HEK293 (cell line): ENCODE data around the gene UPP1.

Source experiments
- CTCF ChIA-PET: fragments of 350-600 bp; formaldehyde crosslinking; extraction: SDS; loops from one replicate; lab custom pipeline; 2021; ENCODE audit warnings: antibody characterized with exemption; lab: Yijun Ruan, JAX
- POLR2A ChIA-PET: fragments of 300-600 bp; formaldehyde crosslinking; extraction: SDS; loops from one replicate; lab custom pipeline; 2020; ENCODE audit warnings: antibody characterized with exemption, inconsistent platforms; lab: Yijun Ruan, JAX
- H3K27ac ChIP-seq: fragments of 200-500 bp; sonication (Bioruptor generic); 2 replicates; pipeline ENCODE4 v1.5.1; 2014; ENCODE audit warnings: low read depth, low read length, control low read depth, inconsistent platforms; ENCODE audit errors: extremely low read depth
- H3K36me3 ChIP-seq, 2 experiments: fragments of 200-500 bp in 1 of 2; sonication (Bioruptor generic) in 1 of 2; 1 replicate in 1 of 2; 2 replicates in 1 of 2; pipeline ENCODE4 v1.5.1; 2014 to 2017; ENCODE audit warnings: inconsistent platforms in 2 of 2, low read length in 2 of 2; ENCODE audit not compliant: control insufficient read depth in 2 of 2, insufficient read depth in 1 of 2
- H3K4me1 ChIP-seq: fragments of 200-500 bp; sonication (Bioruptor generic); 2 replicates; pipeline ENCODE4 v1.5.1; 2014; ENCODE audit warnings: mild to moderate bottlenecking, low read length, inconsistent platforms; ENCODE audit not compliant: control insufficient read depth, insufficient read depth
- H3K4me3 ChIP-seq: 2 replicates; pipeline ENCODE4 v1.5.1; 2011; ENCODE audit warnings: low read depth, mild to moderate bottlenecking, control low read depth, low read length, moderate library complexity
- H3K9me3 ChIP-seq: fragments of 200-500 bp; sonication (Bioruptor generic); 2 replicates; pipeline ENCODE4 v1.5.1; 2014; ENCODE audit warnings: low read depth, low read length, inconsistent platforms; ENCODE audit not compliant: control insufficient read depth, insufficient read depth
- IKZF3 ChIP-seq: fragments of 450-650 bp; IDR thresholded peaks from 2 replicates; pipeline ENCODE4 v1.5.0; 2018; ENCODE audit warnings: missing biosample characterization, mild to moderate bottlenecking, missing genetic modification characterization, moderate library complexity
- OSR2 ChIP-seq: fragments of 450-650 bp; formaldehyde crosslinking; IDR thresholded peaks from 2 replicates; pipeline ENCODE4 v1.5.1; 2016; ENCODE audit warnings: missing biosample characterization, missing genetic modification characterization
- TRIM28 ChIP-seq: IDR thresholded peaks from 2 replicates; pipeline ENCODE4 v1.6.1; 2011; ENCODE audit warnings: low read length, control low read depth, borderline replicate concordance
- ZEB2 ChIP-seq: fragments of 450-650 bp; formaldehyde crosslinking; IDR thresholded peaks from 2 replicates; pipeline ENCODE4 v1.5.1; 2016; ENCODE audit warnings: missing biosample characterization, missing genetic modification characterization
- ZNF341 ChIP-seq: fragments of 450-650 bp; formaldehyde crosslinking; IDR thresholded peaks from 2 replicates; pipeline ENCODE4; 2016; ENCODE audit warnings: low read depth, missing biosample characterization, missing genetic modification characterization
- ZNF366 ChIP-seq: fragments of 450-650 bp; formaldehyde crosslinking; conservative IDR thresholded peaks from 2 replicates; pipeline ENCODE4 v1.5.1; 2016; ENCODE audit warnings: missing biosample characterization, missing genetic modification characterization
- ZNF37A ChIP-seq: fragments of 450-650 bp; IDR thresholded peaks from 2 replicates; pipeline ENCODE4 v1.5.1; 2018; ENCODE audit warnings: missing biosample characterization, missing genetic modification characterization
- ZNF48 ChIP-seq: fragments of 450-650 bp; formaldehyde crosslinking; IDR thresholded peaks from 2 replicates; pipeline ENCODE4 v1.5.1; 2016; ENCODE audit warnings: missing biosample characterization, missing genetic modification characterization
- ZNF658 ChIP-seq: fragments of 450-650 bp; formaldehyde crosslinking; IDR thresholded peaks from 2 replicates; pipeline ENCODE4; 2016; ENCODE audit warnings: missing biosample characterization, missing genetic modification characterization
- ZXDB ChIP-seq: fragments of 450-650 bp; formaldehyde crosslinking; IDR thresholded peaks from 2 replicates; pipeline ENCODE4 v1.5.1; 2016; ENCODE audit warnings: missing biosample characterization, missing genetic modification characterization
- TF ChIP-seq, protein P1 (sequence below): fragments of 450-650 bp; formaldehyde crosslinking; IDR thresholded peaks from 2 replicates; pipeline ENCODE4 v1.5.1; 2016; ENCODE audit warnings: missing biosample characterization, missing genetic modification characterization
- TF ChIP-seq, protein P2 (sequence below): fragments of 450-650 bp; formaldehyde crosslinking; IDR thresholded peaks from 2 replicates; pipeline ENCODE4 v1.5.1; 2017; ENCODE audit warnings: missing biosample characterization, missing genetic modification characterization
- TF ChIP-seq, protein P3 (sequence below): fragments of 450-650 bp; formaldehyde crosslinking; IDR thresholded peaks from 2 replicates; pipeline ENCODE4 v1.5.1; 2017; ENCODE audit warnings: missing biosample characterization, missing genetic modification characterization
- TF ChIP-seq, protein P4 (sequence below): fragments of 450-650 bp; formaldehyde crosslinking; IDR thresholded peaks from 2 replicates; pipeline ENCODE4 v1.5.1; 2016; ENCODE audit warnings: missing biosample characterization, missing genetic modification characterization
- TF ChIP-seq, protein P5 (sequence below): fragments of 450-650 bp; formaldehyde crosslinking; IDR thresholded peaks from 2 replicates; pipeline ENCODE4 v1.5.1; 2016; ENCODE audit warnings: missing biosample characterization, missing genetic modification characterization, borderline replicate concordance
- TF ChIP-seq, protein P6 (sequence below): fragments of 450-650 bp; formaldehyde crosslinking; conservative IDR thresholded peaks from 2 replicates; pipeline ENCODE4 v1.5.1; 2016; ENCODE audit warnings: low read depth, missing biosample characterization, missing genetic modification characterization

UPP1 gene

DNA sequence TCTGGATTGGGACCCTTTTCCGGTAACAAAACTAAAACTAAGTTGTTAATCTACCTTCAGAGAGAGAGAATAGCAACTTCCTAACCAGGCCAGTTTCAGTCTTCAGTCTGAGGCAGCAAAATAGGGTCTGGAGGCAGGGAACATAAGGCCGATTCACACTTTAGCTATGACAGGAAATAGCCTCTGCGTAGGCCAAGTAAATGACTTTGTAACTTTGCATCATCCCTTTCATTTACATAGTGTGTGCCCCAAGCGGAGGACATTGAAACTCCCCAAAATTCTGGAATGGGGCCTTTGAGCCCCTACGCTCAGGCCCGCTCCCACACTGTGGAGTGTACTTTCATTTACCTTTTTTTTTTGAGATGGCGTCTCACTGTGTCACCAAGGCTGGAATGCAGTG lies 1.7 kb upstream of the UPP1 start:
- Histone ChIP-seq H3K4me3 (no peak overlapping the region), H3K4me1 (peaks cover 10% of the 10 kb centered on the region)

DNA sequence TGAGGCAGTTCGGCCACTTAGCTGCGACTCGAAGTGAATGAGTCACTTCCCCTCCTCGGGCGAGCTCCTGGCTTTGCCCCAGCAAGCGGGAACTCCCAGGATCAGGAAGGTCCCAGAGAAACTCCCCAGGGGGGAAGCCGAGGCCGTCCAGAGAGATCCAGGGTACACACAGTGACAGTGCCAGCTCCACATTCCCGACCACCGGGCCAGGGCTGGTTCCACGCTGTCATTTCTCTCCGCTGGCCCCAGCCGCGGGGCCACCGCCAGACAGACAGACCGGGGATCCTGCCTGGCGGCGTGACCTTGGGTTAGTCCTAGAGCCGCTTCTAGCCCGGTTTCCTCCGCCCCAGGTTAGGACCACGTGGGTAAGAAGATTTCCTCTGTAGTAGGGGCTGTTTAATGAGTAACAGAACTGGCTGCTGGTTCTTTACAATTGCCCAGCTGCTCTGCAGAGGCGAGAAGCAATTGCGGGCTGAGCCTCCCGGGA lies 463 bp upstream of the UPP1 start:
- Histone ChIP-seq H3K27ac (peak overlapping the region; percentile 97), H3K4me1 (peaks cover 10% of the 10 kb centered on the region), H3K9me3 (no peaks in the 10 kb centered on the region), H3K4me3 (peak overlapping the region; percentile 76), H3K36me3 (peaks cover 0 to 16% of the 10 kb centered on the region in 2 experiments; a peak in 1 of 3 replicates)
- POLR2A ChIA-PET = interaction anchor here (0.6 to 2.7 kb wide), 15 partner anchors 8 to 120 kb away, joined by 3 to 12 read pairs (median 4); no protein-coding TSS in a partner anchor
- CTCF ChIA-PET = interaction anchor here (0.7 to 1.8 kb wide), 4 partner anchors 22 to 103 kb away, joined by 3 to 6 read pairs (median 4); no protein-coding TSS in a partner anchor
- no peak for TF ChIP-seq ZNF658 (tag by site-specific recombination)
- peak; percentile 85 for TF ChIP-seq IKZF3
- TF ChIP-seq ZNF341 (tag by site-specific recombination) = peak; percentile 79
- no peak for TF ChIP-seq ZNF37A (tag by site-specific recombination)
- no peak for TF ChIP-seq ZNF48
- TF ChIP-seq, protein P1, sequence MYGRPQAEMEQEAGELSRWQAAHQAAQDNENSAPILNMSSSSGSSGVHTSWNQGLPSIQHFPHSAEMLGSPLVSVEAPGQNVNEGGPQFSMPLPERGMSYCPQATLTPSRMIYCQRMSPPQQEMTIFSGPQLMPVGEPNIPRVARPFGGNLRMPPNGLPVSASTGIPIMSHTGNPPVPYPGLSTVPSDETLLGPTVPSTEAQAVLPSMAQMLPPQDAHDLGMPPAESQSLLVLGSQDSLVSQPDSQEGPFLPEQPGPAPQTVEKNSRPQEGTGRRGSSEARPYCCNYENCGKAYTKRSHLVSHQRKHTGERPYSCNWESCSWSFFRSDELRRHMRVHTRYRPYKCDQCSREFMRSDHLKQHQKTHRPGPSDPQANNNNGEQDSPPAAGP = peak; percentile 23; the same call in 1 of the 2 replicates
- TF ChIP-seq, protein P2, sequence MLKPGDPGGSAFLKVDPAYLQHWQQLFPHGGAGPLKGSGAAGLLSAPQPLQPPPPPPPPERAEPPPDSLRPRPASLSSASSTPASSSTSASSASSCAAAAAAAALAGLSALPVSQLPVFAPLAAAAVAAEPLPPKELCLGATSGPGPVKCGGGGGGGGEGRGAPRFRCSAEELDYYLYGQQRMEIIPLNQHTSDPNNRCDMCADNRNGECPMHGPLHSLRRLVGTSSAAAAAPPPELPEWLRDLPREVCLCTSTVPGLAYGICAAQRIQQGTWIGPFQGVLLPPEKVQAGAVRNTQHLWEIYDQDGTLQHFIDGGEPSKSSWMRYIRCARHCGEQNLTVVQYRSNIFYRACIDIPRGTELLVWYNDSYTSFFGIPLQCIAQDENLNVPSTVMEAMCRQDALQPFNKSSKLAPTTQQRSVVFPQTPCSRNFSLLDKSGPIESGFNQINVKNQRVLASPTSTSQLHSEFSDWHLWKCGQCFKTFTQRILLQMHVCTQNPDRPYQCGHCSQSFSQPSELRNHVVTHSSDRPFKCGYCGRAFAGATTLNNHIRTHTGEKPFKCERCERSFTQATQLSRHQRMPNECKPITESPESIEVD (tag by site-specific recombination) = no peak
- 0 out of 2 replicates have a peak, but pooled peaks have one; percentile 34 for TF ChIP-seq ZXDB (tag by site-specific recombination)
- TF ChIP-seq OSR2 (tag by site-specific recombination) = peak; percentile 21; the same call in 1 of the 2 replicates
- TF ChIP-seq, protein P3, sequence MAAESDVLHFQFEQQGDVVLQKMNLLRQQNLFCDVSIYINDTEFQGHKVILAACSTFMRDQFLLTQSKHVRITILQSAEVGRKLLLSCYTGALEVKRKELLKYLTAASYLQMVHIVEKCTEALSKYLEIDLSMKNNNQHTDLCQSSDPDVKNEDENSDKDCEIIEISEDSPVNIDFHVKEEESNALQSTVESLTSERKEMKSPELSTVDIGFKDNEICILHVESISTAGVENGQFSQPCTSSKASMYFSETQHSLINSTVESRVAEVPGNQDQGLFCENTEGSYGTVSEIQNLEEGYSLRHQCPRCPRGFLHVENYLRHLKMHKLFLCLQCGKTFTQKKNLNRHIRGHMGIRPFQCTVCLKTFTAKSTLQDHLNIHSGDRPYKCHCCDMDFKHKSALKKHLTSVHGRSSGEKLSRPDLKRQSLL (tag by site-specific recombination) = 0 out of 2 replicates have a peak, but pooled peaks have one; percentile 27
- peak; percentile 83 for TF ChIP-seq ZEB2 (tag by site-specific recombination)
- 0 out of 2 replicates have a peak, but pooled peaks have one; percentile 9 for TF ChIP-seq ZNF366 (tag by site-specific recombination)
- TF ChIP-seq, protein P4, sequence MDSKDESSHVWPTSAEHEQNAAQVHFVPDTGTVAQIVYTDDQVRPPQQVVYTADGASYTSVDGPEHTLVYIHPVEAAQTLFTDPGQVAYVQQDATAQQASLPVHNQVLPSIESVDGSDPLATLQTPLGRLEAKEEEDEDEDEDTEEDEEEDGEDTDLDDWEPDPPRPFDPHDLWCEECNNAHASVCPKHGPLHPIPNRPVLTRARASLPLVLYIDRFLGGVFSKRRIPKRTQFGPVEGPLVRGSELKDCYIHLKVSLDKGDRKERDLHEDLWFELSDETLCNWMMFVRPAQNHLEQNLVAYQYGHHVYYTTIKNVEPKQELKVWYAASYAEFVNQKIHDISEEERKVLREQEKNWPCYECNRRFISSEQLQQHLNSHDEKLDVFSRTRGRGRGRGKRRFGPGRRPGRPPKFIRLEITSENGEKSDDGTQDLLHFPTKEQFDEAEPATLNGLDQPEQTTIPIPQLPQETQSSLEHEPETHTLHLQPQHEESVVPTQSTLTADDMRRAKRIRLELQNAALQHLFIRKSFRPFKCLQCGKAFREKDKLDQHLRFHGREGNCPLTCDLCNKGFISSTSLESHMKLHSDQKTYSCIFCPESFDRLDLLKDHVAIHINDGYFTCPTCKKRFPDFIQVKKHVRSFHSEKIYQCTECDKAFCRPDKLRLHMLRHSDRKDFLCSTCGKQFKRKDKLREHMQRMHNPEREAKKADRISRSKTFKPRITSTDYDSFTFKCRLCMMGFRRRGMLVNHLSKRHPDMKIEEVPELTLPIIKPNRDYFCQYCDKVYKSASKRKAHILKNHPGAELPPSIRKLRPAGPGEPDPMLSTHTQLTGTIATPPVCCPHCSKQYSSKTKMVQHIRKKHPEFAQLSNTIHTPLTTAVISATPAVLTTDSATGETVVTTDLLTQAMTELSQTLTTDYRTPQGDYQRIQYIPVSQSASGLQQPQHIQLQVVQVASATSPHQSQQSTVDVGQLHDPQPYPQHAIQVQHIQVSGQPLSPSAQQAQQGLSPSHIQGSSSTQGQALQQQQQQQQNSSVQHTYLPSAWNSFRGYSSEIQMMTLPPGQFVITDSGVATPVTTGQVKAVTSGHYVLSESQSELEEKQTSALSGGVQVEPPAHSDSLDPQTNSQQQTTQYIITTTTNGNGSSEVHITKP = peak; percentile 88
- TF ChIP-seq, protein P5, sequence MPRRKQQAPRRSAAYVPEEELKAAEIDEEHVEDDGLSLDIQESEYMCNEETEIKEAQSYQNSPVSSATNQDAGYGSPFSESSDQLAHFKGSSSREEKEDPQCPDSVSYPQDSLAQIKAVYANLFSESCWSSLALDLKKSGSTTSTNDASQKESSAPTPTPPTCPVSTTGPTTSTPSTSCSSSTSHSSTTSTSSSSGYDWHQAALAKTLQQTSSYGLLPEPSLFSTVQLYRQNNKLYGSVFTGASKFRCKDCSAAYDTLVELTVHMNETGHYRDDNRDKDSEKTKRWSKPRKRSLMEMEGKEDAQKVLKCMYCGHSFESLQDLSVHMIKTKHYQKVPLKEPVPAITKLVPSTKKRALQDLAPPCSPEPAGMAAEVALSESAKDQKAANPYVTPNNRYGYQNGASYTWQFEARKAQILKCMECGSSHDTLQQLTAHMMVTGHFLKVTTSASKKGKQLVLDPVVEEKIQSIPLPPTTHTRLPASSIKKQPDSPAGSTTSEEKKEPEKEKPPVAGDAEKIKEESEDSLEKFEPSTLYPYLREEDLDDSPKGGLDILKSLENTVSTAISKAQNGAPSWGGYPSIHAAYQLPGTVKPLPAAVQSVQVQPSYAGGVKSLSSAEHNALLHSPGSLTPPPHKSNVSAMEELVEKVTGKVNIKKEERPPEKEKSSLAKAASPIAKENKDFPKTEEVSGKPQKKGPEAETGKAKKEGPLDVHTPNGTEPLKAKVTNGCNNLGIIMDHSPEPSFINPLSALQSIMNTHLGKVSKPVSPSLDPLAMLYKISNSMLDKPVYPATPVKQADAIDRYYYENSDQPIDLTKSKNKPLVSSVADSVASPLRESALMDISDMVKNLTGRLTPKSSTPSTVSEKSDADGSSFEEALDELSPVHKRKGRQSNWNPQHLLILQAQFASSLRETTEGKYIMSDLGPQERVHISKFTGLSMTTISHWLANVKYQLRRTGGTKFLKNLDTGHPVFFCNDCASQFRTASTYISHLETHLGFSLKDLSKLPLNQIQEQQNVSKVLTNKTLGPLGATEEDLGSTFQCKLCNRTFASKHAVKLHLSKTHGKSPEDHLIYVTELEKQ (tag by site-specific recombination) = no peak
- TF ChIP-seq, protein P6, sequence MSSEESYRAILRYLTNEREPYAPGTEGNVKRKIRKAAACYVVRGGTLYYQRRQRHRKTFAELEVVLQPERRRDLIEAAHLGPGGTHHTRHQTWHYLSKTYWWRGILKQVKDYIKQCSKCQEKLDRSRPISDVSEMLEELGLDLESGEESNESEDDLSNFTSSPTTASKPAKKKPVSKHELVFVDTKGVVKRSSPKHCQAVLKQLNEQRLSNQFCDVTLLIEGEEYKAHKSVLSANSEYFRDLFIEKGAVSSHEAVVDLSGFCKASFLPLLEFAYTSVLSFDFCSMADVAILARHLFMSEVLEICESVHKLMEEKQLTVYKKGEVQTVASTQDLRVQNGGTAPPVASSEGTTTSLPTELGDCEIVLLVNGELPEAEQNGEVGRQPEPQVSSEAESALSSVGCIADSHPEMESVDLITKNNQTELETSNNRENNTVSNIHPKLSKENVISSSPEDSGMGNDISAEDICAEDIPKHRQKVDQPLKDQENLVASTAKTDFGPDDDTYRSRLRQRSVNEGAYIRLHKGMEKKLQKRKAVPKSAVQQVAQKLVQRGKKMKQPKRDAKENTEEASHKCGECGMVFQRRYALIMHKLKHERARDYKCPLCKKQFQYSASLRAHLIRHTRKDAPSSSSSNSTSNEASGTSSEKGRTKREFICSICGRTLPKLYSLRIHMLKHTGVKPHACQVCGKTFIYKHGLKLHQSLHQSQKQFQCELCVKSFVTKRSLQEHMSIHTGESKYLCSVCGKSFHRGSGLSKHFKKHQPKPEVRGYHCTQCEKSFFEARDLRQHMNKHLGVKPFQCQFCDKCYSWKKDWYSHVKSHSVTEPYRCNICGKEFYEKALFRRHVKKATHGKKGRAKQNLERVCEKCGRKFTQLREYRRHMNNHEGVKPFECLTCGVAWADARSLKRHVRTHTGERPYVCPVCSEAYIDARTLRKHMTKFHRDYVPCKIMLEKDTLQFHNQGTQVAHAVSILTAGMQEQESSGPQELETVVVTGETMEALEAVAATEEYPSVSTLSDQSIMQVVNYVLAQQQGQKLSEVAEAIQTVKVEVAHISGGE (tag by site-specific recombination) = no peak

More for the DNA sequence above, 1.7 kb upstream of the UPP1 start:
- TF ChIP-seq TRIM28 = no peak
- Histone ChIP-seq H3K9me3 (no peaks in the 10 kb centered on the region), H3K27ac (no peak overlapping the region), H3K36me3 (peaks cover 0 to 7% of the 10 kb centered on the region in 2 experiments; a peak in 1 of 3 replicates)
- ChIA-PET CTCF (interaction anchor here (0.7 to 1.8 kb wide), 3 partner anchors 23 to 215 kb away, joined by 3 to 4 read pairs (median 4); no protein-coding TSS in a partner anchor), POLR2A (no interaction called here)
